ENCODE measurements around the gene CLSTN2. TPM values are rescaled to one million over a fixed set of nuclear protein-coding genes. Genes with fewer than 3 reads are reported as not detected.

Gene CLSTN2
- total and polyA plus RNA-seq, 2 of the 4 experiments (the other 2 are of a cell fraction) = under 0.01 to 0.07 TPM

DNA sequence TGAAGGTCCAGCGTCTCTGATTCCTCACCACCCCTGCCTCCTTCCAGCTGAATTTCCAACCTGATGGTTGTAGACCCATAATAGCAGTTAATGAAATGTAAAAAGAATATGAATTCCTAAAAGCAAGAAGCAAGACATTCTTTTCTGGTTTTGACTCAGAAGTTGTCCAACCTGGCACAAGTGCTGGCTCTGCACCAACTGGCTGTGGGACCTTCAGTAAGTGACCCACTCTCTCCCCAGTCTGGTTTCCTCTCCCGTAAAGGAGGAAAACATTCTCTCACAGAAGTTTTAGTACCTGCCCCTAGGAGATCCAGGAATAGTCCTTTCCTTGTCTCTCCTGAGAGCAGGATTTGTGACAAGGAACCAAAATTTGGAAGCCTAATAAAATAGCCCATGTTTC is 506.0 kb downstream of the CLSTN2 start:
- DNase-seq = peak; percentile 15
- no peak overlapping the region for H4K8ac ChIP-seq (ENCODE audit: low read depth in 2 of 2, low read length in 2 of 2)
- no CpG with 5 or more reads among the region's 2 CpGs for WGBS, 2 experiments (ENCODE audit: extremely low coverage in 2 of 2, insufficient read length in 1 of 2)
- no peak overlapping the region for H2AFZ ChIP-seq (replicated peaks; ENCODE audit: low read length, poor library complexity)
- no peak for ATAC-seq (ENCODE audit: low read depth)
- no peak overlapping the region for H3K4me2 ChIP-seq (ENCODE audit: low read depth, low read length)
- TF ChIP-seq ELK1 (IDR thresholded peaks at IDR 0.05; ENCODE audit: borderline replicate concordance, low read depth, low read length) (no peak), RFX5 (IDR thresholded peaks at IDR 0.05; ENCODE audit: low read depth, low read length) (no peak), FOS (IDR thresholded peaks at IDR 0.05; ENCODE audit: low read depth, low read length) (no peak), RCOR1 (IDR thresholded peaks at IDR 0.05; ENCODE audit: insufficient replicate concordance, low read length) (no peak), USF2 (IDR thresholded peaks at IDR 0.05; ENCODE audit: low read depth, low read length) (no peak), CHD1 (IDR thresholded peaks at IDR 0.05; ENCODE audit: low read depth, low read length) (no peak), CEBPB (IDR thresholded peaks at IDR 0.05; ENCODE audit: low read depth, low read length) (no peak)
- TF ChIP-seq, protein P1, sequence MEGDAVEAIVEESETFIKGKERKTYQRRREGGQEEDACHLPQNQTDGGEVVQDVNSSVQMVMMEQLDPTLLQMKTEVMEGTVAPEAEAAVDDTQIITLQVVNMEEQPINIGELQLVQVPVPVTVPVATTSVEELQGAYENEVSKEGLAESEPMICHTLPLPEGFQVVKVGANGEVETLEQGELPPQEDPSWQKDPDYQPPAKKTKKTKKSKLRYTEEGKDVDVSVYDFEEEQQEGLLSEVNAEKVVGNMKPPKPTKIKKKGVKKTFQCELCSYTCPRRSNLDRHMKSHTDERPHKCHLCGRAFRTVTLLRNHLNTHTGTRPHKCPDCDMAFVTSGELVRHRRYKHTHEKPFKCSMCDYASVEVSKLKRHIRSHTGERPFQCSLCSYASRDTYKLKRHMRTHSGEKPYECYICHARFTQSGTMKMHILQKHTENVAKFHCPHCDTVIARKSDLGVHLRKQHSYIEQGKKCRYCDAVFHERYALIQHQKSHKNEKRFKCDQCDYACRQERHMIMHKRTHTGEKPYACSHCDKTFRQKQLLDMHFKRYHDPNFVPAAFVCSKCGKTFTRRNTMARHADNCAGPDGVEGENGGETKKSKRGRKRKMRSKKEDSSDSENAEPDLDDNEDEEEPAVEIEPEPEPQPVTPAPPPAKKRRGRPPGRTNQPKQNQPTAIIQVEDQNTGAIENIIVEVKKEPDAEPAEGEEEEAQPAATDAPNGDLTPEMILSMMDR (conservative IDR thresholded peaks at IDR 0.05; ENCODE audit: low read depth, low read length) = no peak
- no peaks in the 10 kb centered on the region for H3K4me1 ChIP-seq (ENCODE audit: control insufficient read depth, insufficient read depth, low read length)
- no peak overlapping the region for H3K27ac ChIP-seq (ENCODE audit: insufficient read depth, low read length)
- H3K4me3 ChIP-seq (ENCODE audit: insufficient read depth, low read depth, low read length) = no peak overlapping the region
- no peak overlapping the region for H2AK5ac ChIP-seq (ENCODE audit: low read depth, low read length)
- no peak overlapping the region for H2BK15ac ChIP-seq (ENCODE audit: low read depth, low read length)
- intact Hi-C loops (cut with micrococcal nuclease) (no loop called here), dilution Hi-C loops (cut with HindIII; ENCODE audit: low sequenced_read_pairs, unreplicated experiment) (no loop called here), in situ Hi-C loops (cut with MboI; ENCODE audit: low sequenced_read_pairs) (no loop called here)
- no peak overlapping the region for H2BK120ac ChIP-seq (ENCODE audit: low read depth, low read length)
- ChIA-PET POLR2A (ENCODE audit: unreplicated experiment) (no interaction called here), CTCF (interaction anchor here (0.6 kb wide), 1 partner anchor 420 kb away, joined by 3 read pairs; no protein-coding TSS in a partner anchor)
- no peak overlapping the region for H3K23ac ChIP-seq (ENCODE audit: low read depth, low read length)
- H3K9me1 ChIP-seq (ENCODE audit: insufficient read depth, low read length) = no peaks in the 10 kb centered on the region
- no peaks in the 10 kb centered on the region for H3K79me1 ChIP-seq (ENCODE audit: low read depth in 1 of 2, low read length in 2 of 2)
- no peak overlapping the region for H2BK5ac ChIP-seq (ENCODE audit: low read depth, low read length, poor library complexity, severe bottlenecking)
- no peak overlapping the region for H4K5ac ChIP-seq (ENCODE audit: low read depth, low read length)
- no peak overlapping the region for H3K9ac ChIP-seq (ENCODE audit: low read depth, low read length)
- no peak overlapping the region for H4K91ac ChIP-seq (ENCODE audit: insufficient read depth, low read depth, low read length)
- H3K27me3 ChIP-seq (ENCODE audit: control insufficient read depth, insufficient read depth, low read length) = no peaks in the 10 kb centered on the region
- H3K14ac ChIP-seq (replicated peaks; ENCODE audit: low read depth, low read length) = no peak overlapping the region
- no peak overlapping the region for H3K56ac ChIP-seq (ENCODE audit: extremely low read depth, insufficient read depth, low read length)
- H3K18ac ChIP-seq (ENCODE audit: low read depth, low read length) = no peak overlapping the region
- no peak overlapping the region for H2AK9ac ChIP-seq (replicated peaks; ENCODE audit: low read depth, low read length, poor library complexity)
- no peaks in the 10 kb centered on the region for H3K36me3 ChIP-seq (ENCODE audit: control insufficient read depth, insufficient read depth, low read length)
- no peaks in the 10 kb centered on the region for H3K9me3 ChIP-seq (ENCODE audit: control insufficient read depth, insufficient read depth, low read length)
- no peak overlapping the region for H3K4ac ChIP-seq (ENCODE audit: low read depth, low read length)
- H4K20me1 ChIP-seq (ENCODE audit: insufficient read depth, low read length) = no peaks in the 10 kb centered on the region
- BruUV-seq (replicated peaks) = no TSS peak
- no peak overlapping the region for H2BK20ac ChIP-seq (ENCODE audit: low read depth, low read length)

All from IMR-90 (cell line).